ENCODE data around the gene CDC42SE2.

Gene CDC42SE2

GRCh38 chr5:131363811-131364506 lies 100.1 kb downstream of the CDC42SE2 start:
- no peak for TF ChIP-seq REST (IDR thresholded peaks at IDR 0.05; ENCODE audit: insufficient read depth in 1 of 2, low read depth in 2 of 2, low read length in 2 of 2)

- no peak for TF ChIP-seq TAF1 (IDR thresholded peaks at IDR 0.05; ENCODE audit: borderline replicate concordance, insufficient read depth, low read length)
- no peak for TF ChIP-seq REST (IDR thresholded peaks at IDR 0.05; ENCODE audit: insufficient read depth in 1 of 2, low read depth in 2 of 2, low read length in 2 of 2)
- TF ChIP-seq POLR2AphosphoS5 (IDR thresholded peaks at IDR 0.05; ENCODE audit: low read depth, low read length): no peak
- no peak for TF ChIP-seq SIN3A (IDR thresholded peaks at IDR 0.05; ENCODE audit: borderline replicate concordance, insufficient read depth, low read length)
- TF ChIP-seq FOXP2 (optimal IDR thresholded peaks at IDR 0.05; ENCODE audit: borderline replicate concordance, extremely low read depth, extremely low read length, insufficient read depth): no peak
These were observed 100.7 kb downstream of the CDC42SE2 start for GRCh38 chr5:131364507-131365050.

- no peak for TF ChIP-seq TAF1 (IDR thresholded peaks at IDR 0.05; ENCODE audit: borderline replicate concordance, insufficient read depth, low read length)
These were observed 102.6 kb downstream of the CDC42SE2 start for GRCh38 chr5:131366428-131366827.

- TF ChIP-seq SIN3A (IDR thresholded peaks at IDR 0.05; ENCODE audit: borderline replicate concordance, insufficient read depth, low read length): no peak
- no peak for TF ChIP-seq FOXP2 (optimal IDR thresholded peaks at IDR 0.05; ENCODE audit: borderline replicate concordance, extremely low read depth, extremely low read length, insufficient read depth)
- TF ChIP-seq POLR2AphosphoS5 (IDR thresholded peaks at IDR 0.05; ENCODE audit: low read depth, low read length): no peak
- TF ChIP-seq REST (IDR thresholded peaks at IDR 0.05; ENCODE audit: insufficient read depth in 1 of 2, low read depth in 2 of 2, low read length in 2 of 2): no peak
- no peak for TF ChIP-seq TAF1 (IDR thresholded peaks at IDR 0.05; ENCODE audit: borderline replicate concordance, insufficient read depth, low read length)
These were observed 103.5 kb downstream of the CDC42SE2 start for GRCh38 chr5:131367219-131367860.

GRCh38 chr5:131368866-131369265 lies 105.0 kb downstream of the CDC42SE2 start:
- TF ChIP-seq POLR2AphosphoS5 (IDR thresholded peaks at IDR 0.05; ENCODE audit: low read depth, low read length) (no peak), FOXP2 (optimal IDR thresholded peaks at IDR 0.05; ENCODE audit: borderline replicate concordance, extremely low read depth, extremely low read length, insufficient read depth) (no peak), REST (IDR thresholded peaks at IDR 0.05; ENCODE audit: insufficient read depth in 1 of 2, low read depth in 2 of 2, low read length in 2 of 2) (no peak), SIN3A (IDR thresholded peaks at IDR 0.05; ENCODE audit: borderline replicate concordance, insufficient read depth, low read length) (no peak), TAF1 (IDR thresholded peaks at IDR 0.05; ENCODE audit: borderline replicate concordance, insufficient read depth, low read length) (no peak)

Data from PFSK-1 (cell line).